ENCODE measurements around the gene PML.
"Not testable (repeated sequence)": the region's sequence is repeated elsewhere in the genome, so short reads cannot be mapped to it uniquely, and the experiment has no call there.

Gene PML

DNA sequence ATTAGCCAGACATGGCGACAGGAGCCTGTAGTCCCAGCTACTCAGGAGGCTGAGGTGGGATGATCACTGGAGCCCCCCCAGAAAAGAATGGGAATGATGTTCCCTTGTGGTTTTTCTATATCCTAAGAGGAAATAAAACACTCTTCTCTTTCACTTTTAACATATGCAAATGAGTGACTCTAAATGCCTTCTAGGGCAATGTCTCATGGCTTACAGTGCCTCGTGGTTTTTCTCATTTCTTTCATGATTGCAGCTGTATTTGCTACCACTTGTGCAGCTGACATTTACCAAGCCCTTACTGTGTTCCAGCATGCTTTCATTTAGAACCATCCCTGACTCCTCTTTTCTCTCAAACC is 28.8 kb upstream of the PML start:
- TF ChIP-seq, protein P1, sequence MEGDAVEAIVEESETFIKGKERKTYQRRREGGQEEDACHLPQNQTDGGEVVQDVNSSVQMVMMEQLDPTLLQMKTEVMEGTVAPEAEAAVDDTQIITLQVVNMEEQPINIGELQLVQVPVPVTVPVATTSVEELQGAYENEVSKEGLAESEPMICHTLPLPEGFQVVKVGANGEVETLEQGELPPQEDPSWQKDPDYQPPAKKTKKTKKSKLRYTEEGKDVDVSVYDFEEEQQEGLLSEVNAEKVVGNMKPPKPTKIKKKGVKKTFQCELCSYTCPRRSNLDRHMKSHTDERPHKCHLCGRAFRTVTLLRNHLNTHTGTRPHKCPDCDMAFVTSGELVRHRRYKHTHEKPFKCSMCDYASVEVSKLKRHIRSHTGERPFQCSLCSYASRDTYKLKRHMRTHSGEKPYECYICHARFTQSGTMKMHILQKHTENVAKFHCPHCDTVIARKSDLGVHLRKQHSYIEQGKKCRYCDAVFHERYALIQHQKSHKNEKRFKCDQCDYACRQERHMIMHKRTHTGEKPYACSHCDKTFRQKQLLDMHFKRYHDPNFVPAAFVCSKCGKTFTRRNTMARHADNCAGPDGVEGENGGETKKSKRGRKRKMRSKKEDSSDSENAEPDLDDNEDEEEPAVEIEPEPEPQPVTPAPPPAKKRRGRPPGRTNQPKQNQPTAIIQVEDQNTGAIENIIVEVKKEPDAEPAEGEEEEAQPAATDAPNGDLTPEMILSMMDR (IDR thresholded peaks at IDR 0.05; ENCODE audit: low read depth, low read length), result no peak
- H3K4me3 ChIP-seq (replicated peaks in 1 of 2; ENCODE audit: low read depth in 2 of 2, low read length in 2 of 2), result no peak overlapping the region
- peak; percentile 36 to 42 for DNase-seq (ENCODE audit: low read depth in 2 of 2)

GRCh38 chr15:73968461-73968860 is 26.1 kb upstream of the PML start:
- DNase-seq (ENCODE audit: low read depth in 2 of 2), result no peak
- H3K4me3 ChIP-seq (replicated peaks in 1 of 2; ENCODE audit: low read depth in 2 of 2, low read length in 2 of 2), result no peak overlapping the region
- TF ChIP-seq, protein P1 (IDR thresholded peaks at IDR 0.05; ENCODE audit: low read depth, low read length), result no peak

DNA sequence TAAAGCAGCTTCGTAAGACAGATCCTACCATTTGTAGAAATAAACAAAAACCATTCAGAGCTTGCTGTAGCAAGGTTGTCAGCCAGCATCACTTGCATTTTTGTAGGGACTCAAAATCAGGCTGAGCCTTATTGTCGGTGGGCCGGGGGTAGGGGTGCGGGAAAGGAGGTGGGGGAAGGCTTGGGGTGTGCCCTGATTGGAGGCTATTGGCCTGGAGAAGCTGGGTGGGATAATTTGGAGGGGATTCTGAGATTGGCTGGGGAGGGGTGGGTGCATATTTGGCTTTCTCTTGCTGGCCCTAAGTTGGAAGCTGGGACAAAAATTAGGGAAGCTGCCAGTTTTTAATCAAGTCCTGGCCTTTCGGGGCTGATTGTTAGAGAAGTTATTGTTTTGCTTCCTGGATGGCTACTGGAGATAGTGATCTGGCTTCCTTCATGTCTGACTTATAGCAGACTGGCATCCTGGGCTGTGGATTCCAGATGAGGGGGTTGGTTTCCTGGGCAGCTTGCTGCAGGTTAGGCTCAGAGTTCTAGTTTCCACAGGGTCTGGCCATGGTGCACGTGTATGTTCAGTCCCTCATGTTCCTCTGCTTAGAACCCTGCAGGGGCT is 25.3 kb upstream of the PML start:
- TF ChIP-seq, protein P1 (IDR thresholded peaks at IDR 0.05; ENCODE audit: low read depth, low read length), result no peak
- DNase-seq (ENCODE audit: low read depth in 2 of 2), result no peak
- no peak overlapping the region for H3K4me3 ChIP-seq (replicated peaks in 1 of 2; ENCODE audit: low read depth in 2 of 2, low read length in 2 of 2)

DNA sequence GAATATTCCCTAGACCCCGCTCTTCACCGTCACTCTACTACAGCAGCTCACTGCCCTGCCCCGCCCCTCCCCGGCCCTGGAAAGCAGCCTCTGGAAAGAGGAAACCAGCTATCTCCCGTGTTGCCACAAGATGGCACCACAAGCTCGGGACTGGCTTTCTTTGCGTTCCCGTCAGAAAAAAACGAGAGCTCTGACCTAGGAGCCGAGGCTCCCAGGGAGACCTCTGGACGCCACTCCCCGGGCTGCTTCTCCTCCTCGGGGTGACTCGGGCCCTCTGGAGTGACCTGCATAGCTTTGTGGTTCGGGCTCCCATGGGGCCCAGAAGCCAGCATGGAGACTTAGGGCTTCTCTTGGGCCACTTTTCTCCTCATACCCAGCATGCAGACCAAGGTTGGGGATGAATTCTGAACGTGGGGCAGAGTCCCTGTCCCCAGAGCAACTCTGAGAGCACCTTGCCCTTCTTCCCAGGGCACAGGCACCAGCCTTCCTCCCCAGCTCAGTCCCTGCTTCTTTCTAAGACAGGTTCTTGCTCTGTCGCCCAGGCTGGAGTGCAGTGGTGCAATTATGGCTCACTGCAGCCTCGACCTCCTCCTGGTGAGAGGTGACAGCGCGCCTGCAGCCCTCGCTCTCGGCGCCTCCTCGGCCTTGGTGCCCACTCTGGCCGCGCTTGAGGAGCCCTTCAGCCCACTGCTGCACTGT is 21.4 kb upstream of the PML start:
- peak overlapping the region in 1 of 2 donors; percentile 19 for H3K4me3 ChIP-seq (replicated peaks in 1 of 2; ENCODE audit: low read depth in 2 of 2, low read length in 2 of 2)
- peak; percentile 88 for DNase-seq (ENCODE audit: low read depth in 2 of 2)
- TF ChIP-seq, protein P1 (IDR thresholded peaks at IDR 0.05; ENCODE audit: low read depth, low read length), result peak; percentile 91

- DNase-seq (ENCODE audit: low read depth in 2 of 2); H3K4me3 ChIP-seq (replicated peaks in 1 of 2; ENCODE audit: low read depth in 2 of 2, low read length in 2 of 2): not testable (repeated sequence)
These were observed 20.8 kb upstream of the PML start for GRCh38 chr15:73973683-73974200.

GRCh38 chr15:73975440-73976125 is 18.9 kb upstream of the PML start:
- not testable (repeated sequence) for H3K4me3 ChIP-seq (replicated peaks in 1 of 2; ENCODE audit: low read depth in 2 of 2, low read length in 2 of 2)
- peak in 1 of 2 donors; percentile 38 for DNase-seq (ENCODE audit: low read depth in 2 of 2)

GRCh38 chr15:73978896-73979295 is 15.6 kb upstream of the PML start:
- no peak for DNase-seq (ENCODE audit: low read depth in 2 of 2)
- H3K4me3 ChIP-seq (replicated peaks in 1 of 2; ENCODE audit: low read depth in 2 of 2, low read length in 2 of 2), result no peak overlapping the region
- TF ChIP-seq, protein P1 (IDR thresholded peaks at IDR 0.05; ENCODE audit: low read depth, low read length), result no peak

Measured in cardiac fibroblast (primary cell).